CD14-positive monocyte (primary cell): ENCODE measurements around the gene UVSSA. TPM values are rescaled to one million over a fixed set of nuclear protein-coding genes. Genes with fewer than 3 reads are reported as not detected.

Experiments
- DNase-seq, 3 donors: peaks; one replicate each; pipeline ENCODE4 v3.0.0-alpha.2; 2011 to 2022
- H2AFZ ChIP-seq: 2 replicates; pipeline ENCODE4 v1.6.0; 2012; ENCODE audit warnings: mild to moderate bottlenecking, low read depth, low read length, inconsistent platforms; ENCODE audit not compliant: insufficient read depth, poor library complexity, severe bottlenecking
- H3K27ac ChIP-seq, 2 donors: 1 replicate in 1 of 2; 2 replicates in 1 of 2; pipeline ENCODE4 v1.5.1; 2012 to 2013; ENCODE audit warnings: low read length in 2 of 2, control low read depth in 1 of 2, inconsistent platforms in 1 of 2, low read depth in 1 of 2, mild to moderate bottlenecking in 1 of 2
- H3K27me3 ChIP-seq, 2 donors: one replicate each; pipeline versions ENCODE4 v1.6.0 to v1.6.1; 2011 to 2013; ENCODE audit warnings: low read length in 2 of 2; ENCODE audit not compliant: control insufficient read depth in 2 of 2, insufficient read depth in 2 of 2
- H3K36me3 ChIP-seq, 2 donors: replicated peaks in 1 of 2; 1 replicate in 1 of 2; 2 replicates in 1 of 2; pipeline versions ENCODE4 v1.5.1 to v1.6.1; 2012 to 2013; ENCODE audit warnings: low read length in 2 of 2, control low read depth in 1 of 2, inconsistent platforms in 1 of 2, mild to moderate bottlenecking in 1 of 2; ENCODE audit not compliant: insufficient read depth in 2 of 2, control insufficient read depth in 1 of 2
- H3K4me1 ChIP-seq, 2 donors: 1 replicate in 1 of 2; 2 replicates in 1 of 2; pipeline versions ENCODE4 v1.5.1 to v1.6.1; 2012 to 2013; ENCODE audit warnings: low read length in 2 of 2, control low read depth in 1 of 2, inconsistent platforms in 1 of 2, mild to moderate bottlenecking in 1 of 2, moderate library complexity in 1 of 2; ENCODE audit not compliant: insufficient read depth in 2 of 2, control insufficient read depth in 1 of 2
- H3K4me2 ChIP-seq: replicated peaks from 2 replicates; pipeline ENCODE3; 2012; ENCODE audit warnings: low read length, moderate library complexity, mild to moderate bottlenecking; ENCODE audit not compliant: poor library complexity, severe bottlenecking; ENCODE audit errors: extremely low read depth
- H3K4me3 ChIP-seq, 3 experiments: fragments of 200-600 bp in 1 of 3; sonication (generic) in 1 of 3; replicated peaks in 1 of 3; 1 replicate in 2 of 3; 2 replicates in 1 of 3; pipeline ENCODE4 v1.5.1; 2011 to 2013; ENCODE audit warnings: low read length in 3 of 3, mild to moderate bottlenecking in 3 of 3, control low read depth in 2 of 3, low read depth in 2 of 3, inconsistent platforms in 1 of 3, moderate library complexity in 1 of 3
- H3K79me2 ChIP-seq: 2 replicates; pipeline ENCODE4 v1.6.0; 2012; ENCODE audit warnings: mild to moderate bottlenecking, control low read depth, inconsistent platforms, low read length, moderate library complexity; ENCODE audit not compliant: insufficient read depth
- H3K9ac ChIP-seq: 2 replicates; pipeline ENCODE4 v1.6.0; 2017; ENCODE audit warnings: low read length, mild to moderate bottlenecking; ENCODE audit not compliant: insufficient read depth, poor library complexity, severe bottlenecking
- H3K9me3 ChIP-seq, 2 donors: replicated peaks in 1 of 2; 1 replicate in 1 of 2; 2 replicates in 1 of 2; pipeline versions ENCODE4 v1.5.1 to v1.6.1; 2012 to 2013; ENCODE audit warnings: low read length in 2 of 2, control low read depth in 1 of 2; ENCODE audit not compliant: control insufficient read depth in 1 of 2, insufficient read depth in 1 of 2
- H4K20me1 ChIP-seq: 2 replicates; pipeline ENCODE4 v1.6.0; 2012; ENCODE audit warnings: mild to moderate bottlenecking, low read length, control low read depth, moderate library complexity; ENCODE audit not compliant: insufficient read depth
- H3K27ac Mint-ChIP-seq, 7 donors: one replicate each; pipeline ENCODE4 v1.8.0; 2020; ENCODE audit warnings: mild to moderate bottlenecking in 7 of 7, mixed read lengths in 7 of 7, moderate library complexity in 6 of 7, inconsistent platforms in 2 of 7
- H3K27me3 Mint-ChIP-seq, 3 donors: one replicate each; pipeline ENCODE4 v1.8.0; 2021 to 2022; ENCODE audit warnings: low read depth in 3 of 3, mild to moderate bottlenecking in 3 of 3, mixed read lengths in 3 of 3, moderate library complexity in 3 of 3, inconsistent platforms in 1 of 3
- H3K36me3 Mint-ChIP-seq, 2 donors: one replicate each; pipeline ENCODE4 v1.8.0; 2020; ENCODE audit warnings: mixed read lengths in 2 of 2, inconsistent platforms in 1 of 2, mild to moderate bottlenecking in 1 of 2
- H3K4me1 Mint-ChIP-seq: one replicate; pipeline ENCODE4 v1.8.0; 2020; ENCODE audit warnings: mild to moderate bottlenecking, mixed read lengths
- H3K4me3 Mint-ChIP-seq, 2 donors: one replicate each; pipeline ENCODE4 v1.8.0; 2020; ENCODE audit warnings: mild to moderate bottlenecking in 2 of 2, mixed read lengths in 2 of 2, moderate library complexity in 1 of 2
- H3K9me3 Mint-ChIP-seq, 7 donors: one replicate each; pipeline ENCODE4 v1.8.0; 2020 to 2022; ENCODE audit warnings: mixed read lengths in 7 of 7, mild to moderate bottlenecking in 6 of 7, moderate library complexity in 6 of 7, inconsistent platforms in 2 of 7
- WGBS: methylation state at CpG from one replicate; pipeline ENCODE4 v1.1.5; 2013; ENCODE audit warnings: missing lambda C conversion rate; ENCODE audit not compliant: insufficient coverage; 5-methylcytosine and 5-hydroxymethylcytosine counted together
- intact Hi-C, 2 donors: fragments of 100-400 bp; cut with micrococcal nuclease; formaldehyde crosslinking; loops; one replicate each; pipeline versions ENCODE4 v1.15.0 to v1.15.1; 2023
- polyA plus RNA-seq, 3 donors: library from polyadenylated mRNA; depleted of rRNA in 1 of 3; unstranded in 2 of 3; stranded (reverse) in 1 of 3; fragments of 300-500 nt in 2 of 3; fragments of >200 nt in 1 of 3; fragmentation: Illumina TruSeq in 2 of 3; gene quantifications; 1 replicate in 2 of 3; 2 replicates in 1 of 3; pipeline ENCODE4 v1.2.3, GENCODE V29; 2012 to 2021
- TF ChIP-seq, protein P1 (sequence below): fragments of 200-600 bp; IDR thresholded peaks from one replicate; pipeline ENCODE4 v1.8.0; 2022; ENCODE audit warnings: antibody characterized with exemption, mild to moderate bottlenecking

The UVSSA gene
- polyA plus RNA-seq, 3 donors: 2.6 to 54.0 (median 4.8) TPM

DNA sequence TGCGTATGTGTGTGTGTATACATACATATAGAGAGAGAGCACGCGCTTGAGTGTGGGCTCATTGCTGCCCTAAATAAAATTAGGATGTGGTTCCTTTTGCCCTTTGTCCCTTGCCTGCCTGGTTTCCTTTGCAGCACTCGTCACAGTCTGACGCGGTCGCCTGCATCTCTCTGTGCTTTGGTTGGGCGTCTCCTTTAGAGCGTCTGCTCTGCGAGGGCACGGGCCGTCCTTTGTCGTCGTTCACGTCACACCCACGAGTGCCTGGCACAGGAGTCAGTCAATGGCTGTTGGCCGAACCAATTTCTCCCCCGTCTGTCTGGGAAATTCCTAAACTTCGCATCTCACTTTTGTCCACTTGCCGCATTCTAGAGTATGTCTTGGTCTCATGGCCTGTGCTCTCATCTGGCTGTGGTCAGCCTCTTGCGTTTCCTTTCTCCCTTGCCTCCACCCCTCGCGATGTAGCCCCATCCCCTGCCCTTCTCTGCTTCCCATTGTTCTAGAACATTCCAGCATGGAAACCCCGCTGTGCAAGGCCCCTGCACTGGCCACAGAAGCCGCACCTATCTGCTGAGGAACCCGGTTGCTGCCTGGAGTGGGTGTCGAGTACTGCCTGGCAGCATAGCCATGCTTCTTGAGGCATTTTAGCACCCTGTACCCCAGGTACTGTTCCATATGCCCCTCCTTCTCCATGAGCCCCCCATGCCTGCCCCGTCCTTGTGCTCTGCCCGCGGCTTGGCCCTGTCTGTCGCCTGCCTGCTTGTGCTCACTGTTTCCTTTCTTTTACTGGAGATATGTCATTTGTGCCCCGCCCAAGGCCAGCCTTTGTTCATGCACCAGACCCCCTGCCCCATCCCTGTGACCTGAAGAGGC, 49.3 kb upstream of the UVSSA start:
- Histone ChIP-seq H3K9ac (no peak overlapping the region), H3K4me1 (peaks cover 31 to 35% of the 10 kb centered on the region in 2 donors), H3K4me2 (no peak overlapping the region), H3K36me3 (peaks cover 28 to 40% of the 10 kb centered on the region in 2 donors), H4K20me1 (peaks cover 35% of the 10 kb centered on the region), H3K79me2 (peaks cover 87% of the 10 kb centered on the region), H3K27ac (peak overlapping the region in 1 of 2 donors; percentile 99), H2AFZ (no peak overlapping the region), H3K4me3 (no peak overlapping the region), H3K27me3 (no peaks in the 10 kb centered on the region), H3K9me3 (no peaks in the 10 kb centered on the region)
- peak overlapping the region in 6 of 7 donors; percentile 2 to 98 (median 89) for H3K27ac Mint-ChIP-seq
- peaks cover 0 to 2% (median 0%) of the 10 kb centered on the region in 7 donors for H3K9me3 Mint-ChIP-seq
- H3K4me3 Mint-ChIP-seq: no peak overlapping the region
- 92% methylated on average over 25 of the region's 32 CpGs for WGBS
- H3K4me1 Mint-ChIP-seq: peaks cover 49% of the 10 kb centered on the region
- intact Hi-C loops: no loop called here
- H3K27me3 Mint-ChIP-seq: no peaks in the 10 kb centered on the region
- peaks cover 42 to 61% of the 10 kb centered on the region in 2 donors for H3K36me3 Mint-ChIP-seq
- TF ChIP-seq, protein P1, sequence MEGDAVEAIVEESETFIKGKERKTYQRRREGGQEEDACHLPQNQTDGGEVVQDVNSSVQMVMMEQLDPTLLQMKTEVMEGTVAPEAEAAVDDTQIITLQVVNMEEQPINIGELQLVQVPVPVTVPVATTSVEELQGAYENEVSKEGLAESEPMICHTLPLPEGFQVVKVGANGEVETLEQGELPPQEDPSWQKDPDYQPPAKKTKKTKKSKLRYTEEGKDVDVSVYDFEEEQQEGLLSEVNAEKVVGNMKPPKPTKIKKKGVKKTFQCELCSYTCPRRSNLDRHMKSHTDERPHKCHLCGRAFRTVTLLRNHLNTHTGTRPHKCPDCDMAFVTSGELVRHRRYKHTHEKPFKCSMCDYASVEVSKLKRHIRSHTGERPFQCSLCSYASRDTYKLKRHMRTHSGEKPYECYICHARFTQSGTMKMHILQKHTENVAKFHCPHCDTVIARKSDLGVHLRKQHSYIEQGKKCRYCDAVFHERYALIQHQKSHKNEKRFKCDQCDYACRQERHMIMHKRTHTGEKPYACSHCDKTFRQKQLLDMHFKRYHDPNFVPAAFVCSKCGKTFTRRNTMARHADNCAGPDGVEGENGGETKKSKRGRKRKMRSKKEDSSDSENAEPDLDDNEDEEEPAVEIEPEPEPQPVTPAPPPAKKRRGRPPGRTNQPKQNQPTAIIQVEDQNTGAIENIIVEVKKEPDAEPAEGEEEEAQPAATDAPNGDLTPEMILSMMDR: no peak
- no peak for DNase-seq

DNA sequence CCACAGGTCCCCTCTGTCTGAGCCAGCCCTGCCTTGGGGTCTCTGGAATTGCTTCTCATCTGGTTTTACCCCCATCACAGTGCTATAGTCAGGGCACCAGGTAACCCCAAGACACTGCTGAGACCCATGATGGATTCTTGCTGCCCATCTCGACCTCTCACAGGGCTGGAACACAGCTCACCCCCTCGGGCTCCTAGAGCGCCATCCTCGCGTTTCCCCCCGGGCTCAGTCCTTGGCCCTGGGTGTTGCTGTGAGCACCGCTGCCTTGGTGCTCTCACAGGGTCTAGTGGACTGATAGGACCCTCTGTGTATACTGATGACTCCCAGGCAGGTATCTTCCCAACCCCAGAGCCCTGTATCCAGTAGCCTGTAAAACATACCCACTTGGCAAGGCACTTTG, 48.5 kb upstream of the UVSSA start:
- Histone ChIP-seq H2AFZ (no peak overlapping the region), H3K4me1 (peaks cover 31 to 32% of the 10 kb centered on the region in 2 donors), H3K27me3 (no peaks in the 10 kb centered on the region), H3K27ac (peak overlapping the region in 1 of 2 donors; percentile 99), H3K79me2 (peaks cover 87% of the 10 kb centered on the region), H4K20me1 (peaks cover 27% of the 10 kb centered on the region), H3K9me3 (no peaks in the 10 kb centered on the region), H3K4me2 (no peak overlapping the region), H3K4me3 (no peak overlapping the region), H3K36me3 (peaks cover 28 to 40% of the 10 kb centered on the region in 2 donors), H3K9ac (no peak overlapping the region)
- peaks cover 0 to 2% (median 0%) of the 10 kb centered on the region in 7 donors for H3K9me3 Mint-ChIP-seq
- peaks cover 50% of the 10 kb centered on the region for H3K4me1 Mint-ChIP-seq
- WGBS: 100% methylated on average over 7 of the region's 7 CpGs
- no peaks in the 10 kb centered on the region for H3K27me3 Mint-ChIP-seq
- intact Hi-C loops: no loop called here
- H3K27ac Mint-ChIP-seq: peak overlapping the region in 6 of 7 donors; percentile 30 to 98 (median 82)
- peaks cover 41 to 66% of the 10 kb centered on the region in 2 donors for H3K36me3 Mint-ChIP-seq
- TF ChIP-seq, protein P1: no peak
- DNase-seq: no peak
- no peak overlapping the region for H3K4me3 Mint-ChIP-seq
